DOHH2 (cell line): ENCODE results near the gene STRN.
A peak's percentile ranks its signal among the peaks of the same experiment; 100 is the strongest.

Experiments
- H3F3A ChIP-seq: fragments of 200-600 bp; sonication (generic), shearing (Covaris generic); 2 replicates; pipeline ENCODE4 v1.6.0; 2016; ENCODE audit warnings: antibody characterized with exemption, mild to moderate bottlenecking; ENCODE audit not compliant: control insufficient read depth, insufficient read depth
- H3K27ac ChIP-seq: fragments of 200-600 bp; sonication (generic); 2 replicates; pipeline ENCODE4 v1.5.1; 2014; ENCODE audit warnings: low read depth, mild to moderate bottlenecking, low read length, moderate library complexity
- H3K27me3 ChIP-seq: fragments of 200-600 bp; sonication (generic); 2 replicates; pipeline ENCODE4 v1.6.1; 2014; ENCODE audit warnings: mild to moderate bottlenecking, low read length, mixed read lengths; ENCODE audit not compliant: control insufficient read depth
- H3K36me3 ChIP-seq: fragments of 200-600 bp; sonication (generic); 2 replicates; pipeline ENCODE4 v1.6.1; 2014; ENCODE audit warnings: mild to moderate bottlenecking, low read length, moderate library complexity, mixed read lengths; ENCODE audit not compliant: control insufficient read depth
- H3K4me1 ChIP-seq: fragments of 200-600 bp; sonication (generic); 2 replicates; pipeline ENCODE4 v1.6.1; 2014; ENCODE audit warnings: mild to moderate bottlenecking, low read length, mixed read lengths; ENCODE audit not compliant: control insufficient read depth
- H3K4me2 ChIP-seq: fragments of 200-600 bp; sonication (generic); 2 replicates; pipeline ENCODE4 v1.6.0; 2014; ENCODE audit warnings: mild to moderate bottlenecking, low read length, moderate library complexity
- H3K4me3 ChIP-seq: fragments of 200-600 bp; sonication (generic); 2 replicates; pipeline ENCODE4 v1.5.1; 2014; ENCODE audit warnings: mild to moderate bottlenecking, low read length, mixed read lengths
- H3K79me2 ChIP-seq: fragments of 200-600 bp; sonication (generic); 2 replicates; pipeline ENCODE4 v1.6.1; 2014; ENCODE audit warnings: mild to moderate bottlenecking, low read length, mixed read lengths; ENCODE audit not compliant: control insufficient read depth
- H3K9me2 ChIP-seq: fragments of 200-600 bp; sonication (generic); replicated peaks from 2 replicates; pipeline ENCODE4 v1.6.1; 2014; ENCODE audit warnings: mild to moderate bottlenecking, low read length, mixed read lengths; ENCODE audit not compliant: control insufficient read depth
- H3K9me3 ChIP-seq: fragments of 200-600 bp; sonication (generic); 2 replicates; pipeline ENCODE4 v1.6.1; 2014; ENCODE audit warnings: antibody characterized with exemption, low read length, mixed read lengths; ENCODE audit not compliant: control insufficient read depth, insufficient read depth
- H4K20me1 ChIP-seq: fragments of 200-600 bp; sonication (generic); 2 replicates; pipeline ENCODE4 v1.6.0; 2014; ENCODE audit warnings: low read depth, mild to moderate bottlenecking, antibody characterized with exemption, low read length, moderate library complexity; ENCODE audit not compliant: control insufficient read depth, insufficient read depth
- CTCF ChIP-seq: fragments of 200-600 bp; sonication (generic); IDR thresholded peaks from one replicate; pipeline ENCODE4 v1.5.1; 2014; ENCODE audit warnings: antibody characterized with exemption, mild to moderate bottlenecking, low read depth, low read length; ENCODE audit not compliant: poor library complexity, severe bottlenecking
- EZH2phosphoT487 ChIP-seq: fragments of 200-600 bp; sonication (generic); IDR thresholded peaks from 2 replicates; pipeline ENCODE4 v1.6.1; 2017; ENCODE audit warnings: borderline replicate concordance, mild to moderate bottlenecking, antibody characterized with exemption, low read length, moderate library complexity, mixed read lengths

Gene STRN

GRCh38 chr2:36973320-36973719, 7.0 kb upstream of the STRN start:
- Histone ChIP-seq H3F3A (peaks cover 5% of the 10 kb centered on the region), H3K4me1 (peaks cover 3% of the 10 kb centered on the region), H3K79me2 (no peaks in the 10 kb centered on the region), H3K4me3 (no peak overlapping the region), H3K36me3 (no peaks in the 10 kb centered on the region), H4K20me1 (no peaks in the 10 kb centered on the region), H3K27me3 (no peaks in the 10 kb centered on the region), H3K27ac (no peak overlapping the region), H3K4me2 (no peak overlapping the region), H3K9me3 (no peaks in the 10 kb centered on the region), H3K9me2 (no peaks in the 10 kb centered on the region)
- TF ChIP-seq EZH2phosphoT487: no peak
- TF ChIP-seq CTCF: no peak

- Histone ChIP-seq H3K9me2 (no peaks in the 10 kb centered on the region), H3K27ac (no peak overlapping the region), H3K4me2 (no peak overlapping the region), H3K4me3 (no peak overlapping the region), H3K36me3 (no peaks in the 10 kb centered on the region), H4K20me1 (no peaks in the 10 kb centered on the region), H3K4me1 (peaks cover 17% of the 10 kb centered on the region), H3K9me3 (no peaks in the 10 kb centered on the region), H3F3A (peaks cover 11% of the 10 kb centered on the region), H3K27me3 (no peaks in the 10 kb centered on the region), H3K79me2 (no peaks in the 10 kb centered on the region)
- TF ChIP-seq EZH2phosphoT487 (no peak), CTCF (no peak)
These were observed 5.7 kb upstream of the STRN start for GRCh38 chr2:36971990-36972389.

GRCh38 chr2:36967236-36967876, 1.0 kb upstream of the STRN start:
- no peak for TF ChIP-seq EZH2phosphoT487
- TF ChIP-seq CTCF: no peak
- peaks cover 39% of the 10 kb centered on the region for H3K79me2 ChIP-seq
- H3K27me3 ChIP-seq: no peaks in the 10 kb centered on the region
- H3F3A ChIP-seq: peaks cover 11% of the 10 kb centered on the region
- no peaks in the 10 kb centered on the region for H3K9me2 ChIP-seq
- peaks cover 29% of the 10 kb centered on the region for H3K4me1 ChIP-seq
- H3K36me3 ChIP-seq: peaks cover 3% of the 10 kb centered on the region
- H4K20me1 ChIP-seq: no peaks in the 10 kb centered on the region
- no peaks in the 10 kb centered on the region for H3K9me3 ChIP-seq
- peak overlapping the region; percentile 66 for H3K27ac ChIP-seq
- H3K4me3 ChIP-seq: peak overlapping the region; percentile 93
- H3K4me2 ChIP-seq: peak overlapping the region; percentile 92
